GOT3 (cell line): Measurements from ENCODE around the gene GLRX.
A peak's percentile ranks its signal among the peaks of the same experiment; 100 is the strongest.

ENCODE experiments used
- DNase-seq: peaks from one replicate; lab custom pipeline; 2025; ENCODE audit warnings: mixed read lengths; lab: John Stamatoyannopoulos, UW

The GLRX gene

GRCh38 chr5:95808686-95809413 is 13.7 kb downstream of the GLRX start:
- peak; percentile 10 for DNase-seq

- no peak for DNase-seq
Observed at GRCh38 chr5:95808013-95808685, 14.4 kb downstream of the GLRX start.

- DNase-seq = no peak
Observed at GRCh38 chr5:95806687-95807086, 15.8 kb downstream of the GLRX start.

- no peak for DNase-seq
Observed at GRCh38 chr5:95804736-95805539, 17.6 kb downstream of the GLRX start.

- DNase-seq = no peak
Observed at GRCh38 chr5:95803271-95804148, 19.0 kb downstream of the GLRX start.

GRCh38 chr5:95801961-95802360 is 20.6 kb downstream of the GLRX start:
- DNase-seq = no peak

- no peak for DNase-seq
Observed at GRCh38 chr5:95801532-95801931, 21.0 kb downstream of the GLRX start.

- no peak for DNase-seq
Observed at GRCh38 chr5:95800553-95800952, 22.0 kb downstream of the GLRX start.

GRCh38 chr5:95799191-95799835 is 23.2 kb downstream of the GLRX start:
- DNase-seq = no peak

GRCh38 chr5:95798545-95798944 is 24.0 kb downstream of the GLRX start:
- DNase-seq = no peak

GRCh38 chr5:95798048-95798447 is 24.5 kb downstream of the GLRX start:
- DNase-seq = no peak

- DNase-seq = no peak
Observed at GRCh38 chr5:95797301-95797700, 25.2 kb downstream of the GLRX start.

- no peak for DNase-seq
Observed at GRCh38 chr5:95794070-95794516, 28.4 kb downstream of the GLRX start.

- DNase-seq = no peak
Observed at GRCh38 chr5:95791751-95792150, 30.8 kb downstream of the GLRX start.

- no peak for DNase-seq
Observed at GRCh38 chr5:95788493-95788892, 34.0 kb downstream of the GLRX start.

GRCh38 chr5:95786821-95787418 is 35.6 kb downstream of the GLRX start:
- DNase-seq = no peak

GRCh38 chr5:95784514-95785302 is 37.8 kb downstream of the GLRX start:
- DNase-seq = no peak

- DNase-seq = no peak
Observed at GRCh38 chr5:95783661-95784060, 38.9 kb downstream of the GLRX start.

GRCh38 chr5:95782181-95782580 is 40.3 kb downstream of the GLRX start:
- no peak for DNase-seq

GRCh38 chr5:95781101-95781583 is 41.4 kb downstream of the GLRX start:
- DNase-seq = no peak
